Adrenal gland (tissue), 12 donors: ENCODE results near the gene CCSER1. TPM values are rescaled to one million over a fixed set of nuclear protein-coding genes. Genes with fewer than 3 reads are reported as not detected.
"Not testable (repeated sequence)": the region's sequence is repeated elsewhere in the genome, so short reads cannot be mapped to it uniquely, and the experiment has no call there.

Experiments
- DNase-seq, 7 donors: peaks; one replicate each; pipeline ENCODE4 v3.0.0-alpha.2; 2019 to 2020
- H3K27ac ChIP-seq, 5 donors: fragments of 200-600 bp; sonication (generic) in 4 of 5; 1 replicate in 3 of 5; 2 replicates in 2 of 5; pipeline versions ENCODE4 v1.5.1 to v1.8.0; 2016 to 2020; ENCODE audit warnings: mild to moderate bottlenecking in 1 of 5
- H3K27me3 ChIP-seq: fragments of 200-600 bp; 2 replicates; pipeline ENCODE4 v1.8.0; 2021
- H3K36me3 ChIP-seq, 2 donors: fragments of 200-600 bp; replicated peaks in 1 of 2; 1 replicate in 1 of 2; 2 replicates in 1 of 2; pipeline versions ENCODE4 v1.5.1 to v1.8.0; 2018 to 2022
- H3K4me1 ChIP-seq, 2 donors: fragments of 200-600 bp; replicated peaks in 1 of 2; 1 replicate in 1 of 2; 2 replicates in 1 of 2; pipeline versions ENCODE4 v1.5.1 to v1.8.0; 2018 to 2021
- H3K4me3 ChIP-seq, 4 donors: fragments of 200-600 bp; sonication (generic) in 3 of 4; one replicate each; pipeline ENCODE4 v1.5.1; 2016 to 2018
- H3K9me3 ChIP-seq, 3 donors: fragments of 200-600 bp; sonication (generic) in 1 of 3; replicated peaks in 1 of 3; 1 replicate in 2 of 3; 2 replicates in 1 of 3; pipeline versions ENCODE4 v1.5.1 to v1.8.0; 2016 to 2021
- POLR2A ChIP-seq, 2 donors: fragments of 450-650 bp; IDR thresholded peaks; one replicate each; pipeline ENCODE4 v1.6.1; 2017; ENCODE audit warnings: antibody characterized with exemption in 2 of 2, mild to moderate bottlenecking in 2 of 2, moderate library complexity in 1 of 2
- WGBS, 4 donors: extraction: QIAGEN DNeasy Blood & Tissue Kit in 2 of 4; methylation state at CpG; one replicate each; pipeline versions ENCODE4 v1.1.5 to v1.1.7; 2013 to 2017; 5-methylcytosine and 5-hydroxymethylcytosine counted together
- intact Hi-C, 2 donors: fragments of 100-400 bp; cut with DNase I; formaldehyde crosslinking; loops; one replicate each; pipeline versions ENCODE4 v1.14.1 to v1.15.0; 2022 to 2023
- polyA plus RNA-seq, 3 donors: library from polyadenylated mRNA; stranded (reverse); fragments of 200-250 nt in 2 of 3; fragments of 350-450 nt in 1 of 3; fragmentation: Illumina TruSeq in 1 of 3; extraction: RNeasy Lipid Tissue Mini Kit (QIAGEN cat#74804) in 1 of 3; gene quantifications; one replicate each; pipeline ENCODE4 v1.2.3, GENCODE V29; 2013 to 2014
- total RNA-seq, 9 donors: library from RNA; depleted of rRNA in 4 of 9; stranded (reverse); fragments of >200 nt in 4 of 9; fragments of 120-200 nt in 1 of 9; fragmentation: NEBNext Ultra II Directional in 1 of 9; extraction: Animal tissue kit (Norgen Biotek cat#: 25700) in 1 of 9; gene quantifications; one replicate each; pipeline versions ENCODE4 v1.1.0 to v1.2.4, GENCODE V29; 2013 to 2023
- TF ChIP-seq, protein P1 (sequence below), 6 experiments: fragments of 450-650 bp in 4 of 6; fragments of 200-600 bp in 2 of 6; sonication (generic) in 1 of 6; IDR thresholded peaks; 1 replicate in 5 of 6; 2 replicates in 1 of 6; pipeline versions ENCODE4 v1.5.1 to v1.8.0; 2016 to 2021; ENCODE audit warnings: antibody characterized with exemption in 6 of 6, mild to moderate bottlenecking in 2 of 6, moderate library complexity in 1 of 6
- donor health status: healthy with polysubstance abuse.
- donor health status: Bipolar disorder and iron deficiency.
- donor health status: DM: yes; HTN: yes; CAD: no.
- donor health status: DM: no; HTN: no; CAD: no.
- donor health status: DM: no; HTN: no; CAD: no.
- donor health status: DM: yes; HTN: yes; CAD: no.

CCSER1 gene
- total and polyA plus RNA-seq, 12 donors = 0.14 to 11.7 (median 2.3) TPM; not detected in 1

DNA sequence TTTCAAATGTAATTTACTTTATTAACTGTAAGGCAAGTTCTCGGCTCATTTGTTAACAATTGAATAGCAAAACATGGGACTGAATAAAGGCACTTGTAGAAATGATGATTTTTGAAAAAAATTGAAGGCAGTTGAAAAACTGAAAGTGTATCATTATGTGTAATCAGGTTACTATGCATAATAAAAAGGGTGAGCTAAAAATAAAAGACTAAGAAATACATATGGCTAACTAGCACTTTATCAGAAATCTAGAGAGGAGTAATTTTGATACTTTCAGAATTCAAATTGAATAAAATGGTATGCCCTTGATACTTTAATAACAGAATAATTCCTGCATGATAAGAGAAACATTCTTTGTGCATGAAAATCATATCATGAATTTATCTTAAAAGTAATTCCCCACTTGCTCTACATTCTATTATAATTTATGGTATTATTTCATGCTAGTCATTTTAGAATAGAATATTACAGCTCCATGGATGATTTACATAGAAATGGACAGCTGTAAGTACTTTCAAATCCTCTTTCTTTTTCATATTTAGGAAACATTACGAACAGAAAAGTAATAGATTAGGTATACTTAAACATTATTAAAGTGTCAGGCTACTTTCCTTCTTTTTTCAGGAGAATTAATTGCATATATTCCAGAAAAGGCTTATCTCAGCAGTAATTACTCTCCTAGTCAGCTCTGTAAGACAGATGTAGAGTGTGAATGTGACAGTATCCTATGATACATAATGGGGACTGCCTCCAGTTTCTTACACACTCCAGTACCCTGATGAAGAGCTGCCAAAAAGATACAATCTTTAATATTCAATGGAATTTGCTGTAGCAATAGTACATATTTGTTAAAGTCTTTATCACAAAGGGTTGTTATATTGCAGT lies 697.3 kb downstream of the CCSER1 start:
- TF ChIP-seq, protein P1, sequence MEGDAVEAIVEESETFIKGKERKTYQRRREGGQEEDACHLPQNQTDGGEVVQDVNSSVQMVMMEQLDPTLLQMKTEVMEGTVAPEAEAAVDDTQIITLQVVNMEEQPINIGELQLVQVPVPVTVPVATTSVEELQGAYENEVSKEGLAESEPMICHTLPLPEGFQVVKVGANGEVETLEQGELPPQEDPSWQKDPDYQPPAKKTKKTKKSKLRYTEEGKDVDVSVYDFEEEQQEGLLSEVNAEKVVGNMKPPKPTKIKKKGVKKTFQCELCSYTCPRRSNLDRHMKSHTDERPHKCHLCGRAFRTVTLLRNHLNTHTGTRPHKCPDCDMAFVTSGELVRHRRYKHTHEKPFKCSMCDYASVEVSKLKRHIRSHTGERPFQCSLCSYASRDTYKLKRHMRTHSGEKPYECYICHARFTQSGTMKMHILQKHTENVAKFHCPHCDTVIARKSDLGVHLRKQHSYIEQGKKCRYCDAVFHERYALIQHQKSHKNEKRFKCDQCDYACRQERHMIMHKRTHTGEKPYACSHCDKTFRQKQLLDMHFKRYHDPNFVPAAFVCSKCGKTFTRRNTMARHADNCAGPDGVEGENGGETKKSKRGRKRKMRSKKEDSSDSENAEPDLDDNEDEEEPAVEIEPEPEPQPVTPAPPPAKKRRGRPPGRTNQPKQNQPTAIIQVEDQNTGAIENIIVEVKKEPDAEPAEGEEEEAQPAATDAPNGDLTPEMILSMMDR (IDR thresholded peaks at IDR 0.05) = no peak
- no peak for TF ChIP-seq POLR2A (IDR thresholded peaks at IDR 0.05)
- no peak overlapping the region for H3K4me3 ChIP-seq
- H3K27me3 ChIP-seq = no peaks in the 10 kb centered on the region
- no peak overlapping the region for H3K27ac ChIP-seq
- 73 to 86% (median 78%) methylated on average over 2 of the region's 2 CpGs for WGBS, 4 donors
- H3K9me3 ChIP-seq = no peaks in the 10 kb centered on the region
- no peaks in the 10 kb centered on the region for H3K4me1 ChIP-seq
- intact Hi-C loops = no loop called here
- DNase-seq = no peak
- H3K36me3 ChIP-seq = no peaks in the 10 kb centered on the region

DNA sequence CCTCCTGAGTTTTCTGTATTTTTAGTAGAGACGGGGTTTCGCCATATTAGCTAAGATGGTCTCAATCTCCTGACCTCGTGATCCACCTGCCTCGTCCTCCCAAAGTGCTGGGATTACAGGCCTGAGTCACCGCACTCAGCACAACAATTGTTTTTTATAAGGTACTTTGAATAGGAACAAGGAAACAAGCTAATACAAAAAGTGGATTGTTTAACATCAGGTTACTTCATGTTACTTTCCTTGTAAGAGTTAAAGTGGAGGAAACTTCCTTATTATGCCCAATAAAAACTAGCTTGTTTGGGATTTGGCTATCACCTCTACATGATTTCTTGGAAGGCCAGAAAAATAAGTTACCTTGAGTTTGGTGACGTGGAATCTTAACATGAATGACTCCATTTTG lies 698.7 kb downstream of the CCSER1 start:
- H3K36me3 ChIP-seq = no peaks in the 10 kb centered on the region
- no peaks in the 10 kb centered on the region for H3K9me3 ChIP-seq
- 85 to 93% (median 89%) methylated on average over 6 of the region's 6 CpGs for WGBS, 4 donors
- DNase-seq = no peak
- H3K4me1 ChIP-seq = no peaks in the 10 kb centered on the region
- H3K27ac ChIP-seq = no peak overlapping the region
- no peak for TF ChIP-seq POLR2A (IDR thresholded peaks at IDR 0.05)
- TF ChIP-seq, protein P1 (IDR thresholded peaks at IDR 0.05) = no peak
- no peak overlapping the region for H3K4me3 ChIP-seq
- no peaks in the 10 kb centered on the region for H3K27me3 ChIP-seq
- intact Hi-C loops = no loop called here

DNA sequence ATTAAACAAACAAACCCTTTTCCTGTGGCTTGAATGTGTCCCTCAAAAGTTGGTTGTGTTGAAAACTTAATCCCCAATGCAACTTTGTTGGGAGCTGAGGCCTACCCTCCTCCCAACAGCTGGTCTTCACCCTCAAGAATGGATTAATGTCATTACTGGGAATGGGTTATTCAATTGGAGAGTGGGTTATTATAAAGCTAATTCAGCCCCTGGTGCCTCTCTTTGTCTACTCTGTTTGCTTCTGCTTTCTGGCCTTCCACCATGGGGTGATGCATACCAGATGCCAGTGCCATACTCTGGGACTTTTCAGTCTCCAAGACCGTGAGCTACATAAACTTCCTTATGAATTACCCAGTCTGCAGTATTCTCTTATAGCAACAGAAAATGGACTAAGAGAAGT lies 706.5 kb downstream of the CCSER1 start:
- no peaks in the 10 kb centered on the region for H3K27me3 ChIP-seq
- TF ChIP-seq POLR2A (IDR thresholded peaks at IDR 0.05) = no peak
- TF ChIP-seq, protein P1 (IDR thresholded peaks at IDR 0.05) = no peak
- no peaks in the 10 kb centered on the region for H3K36me3 ChIP-seq
- intact Hi-C loops = no loop called here
- H3K9me3 ChIP-seq = no peaks in the 10 kb centered on the region
- WGBS, 4 donors = 89 to 100% (median 96%) methylated on average over 1 of the region's 1 CpG
- no peak overlapping the region for H3K27ac ChIP-seq
- no peak overlapping the region for H3K4me3 ChIP-seq
- no peaks in the 10 kb centered on the region for H3K4me1 ChIP-seq
- DNase-seq = no peak

DNA sequence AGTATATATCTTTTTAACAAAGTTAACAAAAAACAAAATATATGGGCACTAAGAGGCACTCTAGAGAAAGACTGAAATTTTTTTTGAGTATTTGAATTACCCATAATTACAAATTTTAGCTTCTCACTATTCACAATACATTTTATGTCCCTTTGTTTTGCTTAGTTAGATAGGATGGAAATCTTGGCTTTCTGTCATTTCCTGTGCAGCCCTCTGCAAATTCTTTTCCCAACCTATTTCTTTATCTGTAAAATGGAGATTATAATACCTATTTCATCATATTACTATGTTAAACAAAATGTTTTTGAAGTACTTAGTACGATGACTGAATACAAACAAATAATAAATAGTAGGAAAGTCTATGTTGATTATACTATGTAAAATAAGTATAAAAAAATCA lies 710.0 kb downstream of the CCSER1 start:
- Histone ChIP-seq H3K27ac (no peak overlapping the region), H3K4me3 (no peak overlapping the region), H3K4me1 (no peaks in the 10 kb centered on the region), H3K27me3 (no peaks in the 10 kb centered on the region), H3K36me3 (no peaks in the 10 kb centered on the region), H3K9me3 (no peaks in the 10 kb centered on the region)
- no peak for DNase-seq
- TF ChIP-seq, protein P1 (IDR thresholded peaks at IDR 0.05) = no peak
- no peak for TF ChIP-seq POLR2A (IDR thresholded peaks at IDR 0.05)
- intact Hi-C loops = no loop called here
- WGBS, 4 donors = 69 to 82% (median 75%) methylated on average over 1 of the region's 1 CpG

DNA sequence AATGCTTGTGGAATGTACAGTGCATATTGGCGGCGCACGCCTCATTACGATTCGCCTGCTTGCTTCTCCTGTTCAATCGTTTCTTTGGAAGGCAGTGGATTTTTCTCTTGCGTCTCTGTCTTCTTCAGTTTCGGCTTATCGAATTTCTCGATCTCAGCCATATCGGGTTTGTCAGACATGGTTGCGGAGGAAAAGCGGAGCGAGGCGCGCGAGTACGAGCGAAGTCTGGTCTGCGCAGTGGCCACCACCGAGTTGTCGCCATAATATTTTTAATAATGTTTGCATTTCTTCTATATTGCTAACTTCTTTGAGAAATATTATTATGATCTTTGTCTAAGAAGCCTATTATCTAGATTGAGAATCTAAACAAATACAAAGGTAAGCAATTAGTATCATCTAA lies 711.7 kb downstream of the CCSER1 start:
- intact Hi-C loops, H3K4me3 ChIP-seq, H3K27me3 ChIP-seq, H3K27ac ChIP-seq, H3K9me3 ChIP-seq, DNase-seq, H3K36me3 ChIP-seq, H3K4me1 ChIP-seq: not testable (repeated sequence)
- 94 to 99% (median 96%) methylated on average over 17 to 19 of the region's 22 CpGs for WGBS, 4 donors
